GM18907 (cell line): Measurements from ENCODE around the gene UBIAD1.

ENCODE experiments used
- ATAC-seq: cut with Tn5 transposase; IDR thresholded peaks from one replicate; pipeline ENCODE4 v1.9.1; 2021; ENCODE audit warnings: mild to moderate bottlenecking, moderate library complexity; ENCODE audit not compliant: unreplicated experiment

Gene UBIAD1

GRCh38 chr1:11337580-11338073 lies 64.6 kb downstream of the UBIAD1 start:
- ATAC-seq, result no peak
